Measurements from ENCODE around the gene CHI3L2. TPM values are rescaled to one million over a fixed set of nuclear protein-coding genes. Genes with fewer than 3 reads are reported as not detected.

CHI3L2 gene
- total RNA-seq, 3 donors from 2014 or later (not counting 1 experiment from before 2014, with no cell fraction given): 13.5 to 21.1 (median 17.0) TPM

- intact Hi-C loops (cut with micrococcal nuclease): loop anchor here (10.0 kb wide), 1 partner anchor 538 kb away; the partner anchor contains the start of gene KCNA3
- no peak for ATAC-seq
- no peak overlapping the region for H3K27ac ChIP-seq (ENCODE audit: low read length)
These were observed 14.7 kb upstream of the CHI3L2 start for GRCh38 chr1:111212634-111213335.

GRCh38 chr1:111213412-111213811 lies 14.1 kb upstream of the CHI3L2 start:
- Histone ChIP-seq H3K27ac (ENCODE audit: low read length) (peak overlapping the region; percentile 80), H3K4me3 (ENCODE audit: low read length) (no peak overlapping the region), H3K4me1 (ENCODE audit: control insufficient read depth, insufficient read depth, low read length) (peaks cover 58% of the 10 kb centered on the region), H3K9me3 (ENCODE audit: control insufficient read depth, insufficient read depth, low read length) (no peaks in the 10 kb centered on the region), H3K36me3 (ENCODE audit: control insufficient read depth, insufficient read depth, low read length) (no peaks in the 10 kb centered on the region), H3K27me3 (ENCODE audit: control insufficient read depth, insufficient read depth, low read length) (no peaks in the 10 kb centered on the region)
- no peak for TF ChIP-seq CTCF (IDR thresholded peaks at IDR 0.05)
- ATAC-seq: no peak
- DNase-seq: peak in 1 of 2 donors; percentile 72
- intact Hi-C loops (cut with micrococcal nuclease): loop anchor here (10.0 kb wide), 1 partner anchor 539 kb away; the partner anchor contains the start of gene KCNA3
- Mint-ChIP-seq H3K4me3 (peak overlapping the region; percentile 86), H3K27ac (peak overlapping the region; percentile 94 to 95), H3K36me3 (no peaks in the 10 kb centered on the region), H3K9me3 (peaks cover 2 to 3% of the 10 kb centered on the region in 2 donors), H3K27me3 (ENCODE audit: low read depth in 2 of 2) (peaks cover 0 to 5% of the 10 kb centered on the region in 2 donors), H3K4me1 (peaks cover 58% of the 10 kb centered on the region in 2 donors)
- 70% methylated on average over 5 of the region's 6 CpGs for WGBS (ENCODE audit: insufficient coverage)

More at GRCh38 chr1:111212634-111213335, 14.7 kb upstream of the CHI3L2 start:
- DNase-seq: peak in 1 of 2 donors; percentile 3
- peaks cover 2 to 3% of the 10 kb centered on the region in 2 donors for H3K9me3 Mint-ChIP-seq
- WGBS (ENCODE audit: insufficient coverage): 78% methylated on average over 5 of the region's 5 CpGs
- no peaks in the 10 kb centered on the region for H3K9me3 ChIP-seq (ENCODE audit: control insufficient read depth, insufficient read depth, low read length)
- peaks cover 0 to 5% of the 10 kb centered on the region in 2 donors for H3K27me3 Mint-ChIP-seq (ENCODE audit: low read depth in 2 of 2)
- peak overlapping the region; percentile 86 for H3K4me3 Mint-ChIP-seq
- H3K36me3 Mint-ChIP-seq: no peaks in the 10 kb centered on the region
- no peaks in the 10 kb centered on the region for H3K27me3 ChIP-seq (ENCODE audit: control insufficient read depth, insufficient read depth, low read length)
- H3K4me3 ChIP-seq (ENCODE audit: low read length): no peak overlapping the region
- H3K4me1 ChIP-seq (ENCODE audit: control insufficient read depth, insufficient read depth, low read length): peaks cover 53% of the 10 kb centered on the region
- TF ChIP-seq CTCF (IDR thresholded peaks at IDR 0.05): no peak
- peak overlapping the region; percentile 94 to 95 for H3K27ac Mint-ChIP-seq
- peaks cover 52% of the 10 kb centered on the region in 2 donors for H3K4me1 Mint-ChIP-seq
- H3K36me3 ChIP-seq (ENCODE audit: control insufficient read depth, insufficient read depth, low read length): no peaks in the 10 kb centered on the region

- no peak for TF ChIP-seq CTCF (IDR thresholded peaks at IDR 0.05)
- H3K27me3 Mint-ChIP-seq (ENCODE audit: low read depth in 2 of 2): peaks cover 0 to 5% of the 10 kb centered on the region in 2 donors
- H3K27ac ChIP-seq (ENCODE audit: low read length): peak overlapping the region; percentile 80
- WGBS (ENCODE audit: insufficient coverage): 6% methylated on average over 6 of the region's 6 CpGs
- H3K4me1 ChIP-seq (ENCODE audit: control insufficient read depth, insufficient read depth, low read length): peaks cover 67% of the 10 kb centered on the region
- intact Hi-C loops (cut with micrococcal nuclease): loop anchor here (10.0 kb wide), 1 partner anchor 539 kb away; the partner anchor contains the start of gene KCNA3
- H3K4me3 Mint-ChIP-seq: peak overlapping the region; percentile 86
- no peaks in the 10 kb centered on the region for H3K36me3 Mint-ChIP-seq
- peaks cover 2 to 3% of the 10 kb centered on the region in 2 donors for H3K9me3 Mint-ChIP-seq
- no peaks in the 10 kb centered on the region for H3K36me3 ChIP-seq (ENCODE audit: control insufficient read depth, insufficient read depth, low read length)
- H3K4me3 ChIP-seq (ENCODE audit: low read length): no peak overlapping the region
- ATAC-seq (peak; percentile 14 to 30 (median 22)), DNase-seq (peak in 1 of 2 donors; percentile 27)
- H3K4me1 Mint-ChIP-seq: peaks cover 65 to 66% of the 10 kb centered on the region in 2 donors
- no peaks in the 10 kb centered on the region for H3K27me3 ChIP-seq (ENCODE audit: control insufficient read depth, insufficient read depth, low read length)
- H3K9me3 ChIP-seq (ENCODE audit: control insufficient read depth, insufficient read depth, low read length): no peaks in the 10 kb centered on the region
- peak overlapping the region; percentile 94 to 95 for H3K27ac Mint-ChIP-seq
These were observed 13.3 kb upstream of the CHI3L2 start for GRCh38 chr1:111214074-111214801.

Data from natural killer cell (primary cell).